RWPE1 (cell line): ENCODE results near the gene MSI1.

Experiments used
- CTCF ChIA-PET: fragments of 350-600 bp; sonication (Branson Sonifier 250); formaldehyde crosslinking; extraction: SDS; loops from one replicate; lab custom pipeline; 2021; lab: Yijun Ruan, JAX
- POLR2A ChIA-PET: fragments of 400-600 bp; formaldehyde crosslinking; extraction: SDS; loops from one replicate; lab custom pipeline; 2020; ENCODE audit warnings: antibody characterized with exemption; ENCODE audit not compliant: low non-redundant PET; lab: Yijun Ruan, JAX
- DNase-seq: peaks from one replicate; pipeline ENCODE4 v3.0.0; 2012; ENCODE audit warnings: low spot score
- H3K27ac ChIP-seq: fragments of 450-650 bp; 2 replicates; pipeline ENCODE4 v1.5.1; 2017
- CTCF ChIP-seq: fragments of 450-650 bp; conservative IDR thresholded peaks from 2 replicates; pipeline ENCODE4 v1.5.1; 2017; ENCODE audit warnings: low read depth, mild to moderate bottlenecking

The MSI1 gene

GRCh38 chr12:120381752-120382419 is 12.9 kb upstream of the MSI1 start:
- no peak overlapping the region for H3K27ac ChIP-seq
- no peak for TF ChIP-seq CTCF
- ChIA-PET CTCF (interaction anchor here (0.6 to 0.9 kb wide), 2 partner anchors 15 to 28 kb away, joined by 4 to 5 read pairs; no protein-coding TSS in a partner anchor), POLR2A (no interaction called here)
- DNase-seq = no peak

GRCh38 chr12:120378036-120378435 is 9.1 kb upstream of the MSI1 start:
- CTCF ChIA-PET = no interaction called here
- POLR2A ChIA-PET = no interaction called here
- no peak overlapping the region for H3K27ac ChIP-seq
- TF ChIP-seq CTCF = no peak
- DNase-seq = no peak

GRCh38 chr12:120377611-120378010 is 8.6 kb upstream of the MSI1 start:
- no peak for TF ChIP-seq CTCF
- CTCF ChIA-PET = no interaction called here
- no peak overlapping the region for H3K27ac ChIP-seq
- POLR2A ChIA-PET = no interaction called here
- no peak for DNase-seq

- no peak for TF ChIP-seq CTCF
- ChIA-PET POLR2A (no interaction called here), CTCF (interaction anchor here (0.6 kb wide), 1 partner anchor 34 kb away, joined by 3 read pairs; no protein-coding TSS in a partner anchor)
- no peak for DNase-seq
- H3K27ac ChIP-seq = no peak overlapping the region
Measured at GRCh38 chr12:120376934-120377572, 8.1 kb upstream of the MSI1 start.

- POLR2A ChIA-PET = no interaction called here
- DNase-seq = no peak
- H3K27ac ChIP-seq = no peak overlapping the region
- no peak for TF ChIP-seq CTCF
- CTCF ChIA-PET = interaction anchor here (0.6 to 0.8 kb wide), 2 partner anchors 33 to 45 kb away, joined by 3 to 4 read pairs; no protein-coding TSS in a partner anchor
Measured at GRCh38 chr12:120376416-120376815, 7.5 kb upstream of the MSI1 start.

- TF ChIP-seq CTCF = no peak
- CTCF ChIA-PET = interaction anchor here (0.8 kb wide), 1 partner anchor 45 kb away, joined by 4 read pairs; no protein-coding TSS in a partner anchor
- no peak overlapping the region for H3K27ac ChIP-seq
- POLR2A ChIA-PET = no interaction called here
- DNase-seq = no peak
Measured at GRCh38 chr12:120376009-120376408, 7.0 kb upstream of the MSI1 start.
